GM12874 (cell line): ENCODE results near the gene MCF2L.

ENCODE experiments used
- TF ChIP-seq, protein P1 (sequence below): IDR thresholded peaks from 2 replicates; pipeline ENCODE4 v1.5.1; 2011; ENCODE audit warnings: low read depth, mild to moderate bottlenecking, control low read depth, low read length, moderate library complexity; ENCODE audit not compliant: insufficient read depth

The MCF2L gene

DNA sequence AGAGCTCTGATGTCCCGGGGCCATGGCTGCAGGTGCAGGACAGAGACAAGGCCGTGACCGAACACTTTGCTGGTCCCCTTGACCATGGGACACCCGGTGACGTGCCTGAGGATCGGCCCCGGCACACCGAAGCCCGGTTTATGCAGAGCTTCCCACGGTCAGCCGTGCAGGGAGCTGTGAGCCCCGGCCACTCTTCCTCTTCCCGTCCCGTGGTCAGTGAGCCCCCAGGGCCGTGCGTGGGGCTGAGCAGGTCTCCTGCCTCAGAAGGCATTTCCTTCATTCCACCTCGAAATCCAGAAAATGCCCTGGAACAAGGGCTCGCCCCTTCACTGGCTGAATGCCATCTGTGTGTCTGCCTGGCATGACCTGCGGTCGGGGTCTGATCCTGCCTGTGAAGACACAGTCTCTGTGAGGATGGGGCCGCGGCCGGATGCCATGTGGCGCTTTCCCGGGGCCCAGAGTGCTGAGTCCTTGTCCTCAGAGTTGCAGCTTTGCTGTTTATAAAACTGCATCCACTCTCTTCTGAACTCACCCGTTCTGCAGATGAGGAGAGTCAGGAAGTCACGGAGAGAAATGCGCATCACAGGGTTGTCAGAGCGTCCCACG lies 16.9 kb downstream of the MCF2L start:
- TF ChIP-seq, protein P1, sequence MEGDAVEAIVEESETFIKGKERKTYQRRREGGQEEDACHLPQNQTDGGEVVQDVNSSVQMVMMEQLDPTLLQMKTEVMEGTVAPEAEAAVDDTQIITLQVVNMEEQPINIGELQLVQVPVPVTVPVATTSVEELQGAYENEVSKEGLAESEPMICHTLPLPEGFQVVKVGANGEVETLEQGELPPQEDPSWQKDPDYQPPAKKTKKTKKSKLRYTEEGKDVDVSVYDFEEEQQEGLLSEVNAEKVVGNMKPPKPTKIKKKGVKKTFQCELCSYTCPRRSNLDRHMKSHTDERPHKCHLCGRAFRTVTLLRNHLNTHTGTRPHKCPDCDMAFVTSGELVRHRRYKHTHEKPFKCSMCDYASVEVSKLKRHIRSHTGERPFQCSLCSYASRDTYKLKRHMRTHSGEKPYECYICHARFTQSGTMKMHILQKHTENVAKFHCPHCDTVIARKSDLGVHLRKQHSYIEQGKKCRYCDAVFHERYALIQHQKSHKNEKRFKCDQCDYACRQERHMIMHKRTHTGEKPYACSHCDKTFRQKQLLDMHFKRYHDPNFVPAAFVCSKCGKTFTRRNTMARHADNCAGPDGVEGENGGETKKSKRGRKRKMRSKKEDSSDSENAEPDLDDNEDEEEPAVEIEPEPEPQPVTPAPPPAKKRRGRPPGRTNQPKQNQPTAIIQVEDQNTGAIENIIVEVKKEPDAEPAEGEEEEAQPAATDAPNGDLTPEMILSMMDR: no peak

DNA sequence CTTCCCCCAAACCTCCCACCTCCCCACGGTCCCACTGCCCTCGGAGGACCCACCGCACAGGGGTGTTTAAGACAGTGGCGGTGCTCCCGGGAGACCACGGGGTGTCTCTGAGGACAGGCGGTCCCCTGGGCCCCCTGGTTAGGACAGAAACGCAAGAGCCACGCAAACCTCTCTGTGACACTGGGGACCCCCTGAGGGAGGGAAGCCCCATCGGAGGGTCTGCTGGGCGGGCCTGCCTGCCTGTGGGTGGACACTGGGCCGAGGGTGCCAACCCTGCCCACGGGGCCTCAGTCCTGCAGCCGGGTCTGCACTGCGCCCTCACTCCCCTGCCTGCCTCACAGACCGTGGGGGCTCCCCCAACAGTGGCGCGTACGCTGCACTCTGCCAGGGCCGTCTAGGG lies 17.5 kb downstream of the MCF2L start:
- TF ChIP-seq, protein P1: no peak

DNA sequence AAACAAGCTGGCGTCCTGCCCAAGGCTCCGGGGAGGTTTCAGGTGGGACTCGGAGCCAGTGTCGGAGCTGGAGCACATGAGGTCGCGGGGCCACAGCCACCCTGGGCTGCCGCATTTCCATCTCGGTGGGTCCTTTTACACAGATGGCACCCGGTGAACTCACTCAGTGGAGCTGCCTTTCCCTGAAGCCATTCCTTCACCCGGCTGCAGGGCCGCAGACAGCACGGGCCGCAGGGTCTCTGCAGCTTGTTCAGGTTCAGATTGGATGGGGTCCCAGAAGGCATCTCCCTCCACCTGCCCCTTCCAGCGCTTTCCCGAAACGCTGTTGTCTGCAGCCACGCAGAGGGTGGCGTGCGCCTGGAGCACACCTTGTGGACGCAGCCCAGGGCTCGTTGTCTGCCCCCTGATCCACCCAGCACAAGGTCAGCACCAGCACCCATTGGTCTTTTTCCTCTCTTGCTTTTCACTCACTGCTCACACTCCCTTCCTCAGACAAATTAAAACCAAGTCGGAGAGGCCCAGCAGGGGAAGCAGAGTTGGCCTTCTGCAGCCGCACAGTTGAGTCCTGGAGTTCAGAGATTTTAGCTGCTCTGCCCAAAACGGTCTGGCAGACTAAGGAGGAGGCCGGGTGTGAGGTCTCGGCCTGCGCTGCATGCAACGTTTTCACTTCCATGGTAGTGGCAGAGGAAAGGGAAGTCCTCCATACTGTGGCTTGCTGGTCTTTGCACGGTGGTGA lies 18.1 kb downstream of the MCF2L start:
- TF ChIP-seq, protein P1: no peak

DNA sequence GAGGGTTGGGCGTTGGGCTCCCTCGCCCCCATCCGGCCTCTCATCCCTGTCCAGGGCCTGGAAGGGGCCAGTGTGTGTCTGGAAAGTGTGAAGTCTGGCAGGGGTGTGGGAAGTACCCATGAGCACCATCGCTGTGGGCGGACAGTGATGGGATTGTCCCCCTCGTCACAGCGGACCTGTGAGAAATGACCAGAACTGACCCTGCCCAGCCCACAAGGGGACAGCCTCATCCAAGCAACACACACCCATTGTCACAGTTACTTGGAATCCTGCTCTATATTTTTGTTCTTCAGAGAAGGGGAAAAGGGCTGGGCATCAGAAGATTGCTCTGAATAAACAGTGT lies 18.6 kb downstream of the MCF2L start:
- TF ChIP-seq, protein P1: no peak

DNA sequence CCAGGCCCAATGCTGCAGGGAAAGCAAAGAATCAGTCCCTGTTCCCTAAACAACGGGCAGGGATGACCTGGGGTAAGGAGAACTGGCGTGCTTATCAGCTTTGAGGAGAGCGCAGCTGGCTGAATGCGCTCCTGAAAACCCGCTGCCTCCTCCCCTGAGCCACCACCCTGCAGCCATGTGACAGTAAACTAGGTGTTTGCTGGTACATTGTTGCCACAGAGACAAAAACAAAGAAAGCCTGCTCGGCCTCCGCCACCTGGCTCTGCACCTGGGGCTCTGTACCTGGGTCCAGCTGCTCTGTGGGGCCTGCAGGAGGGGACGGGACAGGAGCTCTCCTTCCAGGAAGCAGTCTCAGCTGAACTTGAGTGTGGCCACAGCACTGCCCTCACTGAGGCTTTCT lies 21.8 kb downstream of the MCF2L start:
- TF ChIP-seq, protein P1: no peak

DNA sequence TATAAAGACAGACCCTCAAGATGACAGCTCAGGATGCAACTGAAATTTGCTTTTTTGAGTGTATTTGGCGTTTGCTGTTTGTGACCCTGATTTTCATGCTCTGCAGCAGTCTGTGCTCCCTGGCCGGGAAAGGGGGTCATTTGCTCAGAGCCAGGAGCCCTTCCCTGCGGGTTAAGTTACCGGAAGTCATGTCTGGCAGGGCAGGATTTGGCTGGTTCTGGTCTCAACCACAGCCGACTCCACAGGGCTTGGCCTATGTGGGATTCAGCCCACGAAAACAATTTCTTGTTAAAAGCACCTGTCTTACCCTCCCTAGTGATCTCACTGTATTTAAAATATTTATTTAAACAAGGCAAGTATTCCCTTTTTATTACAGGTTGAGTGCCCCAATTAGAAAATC lies 22.6 kb downstream of the MCF2L start:
- TF ChIP-seq, protein P1: no peak

DNA sequence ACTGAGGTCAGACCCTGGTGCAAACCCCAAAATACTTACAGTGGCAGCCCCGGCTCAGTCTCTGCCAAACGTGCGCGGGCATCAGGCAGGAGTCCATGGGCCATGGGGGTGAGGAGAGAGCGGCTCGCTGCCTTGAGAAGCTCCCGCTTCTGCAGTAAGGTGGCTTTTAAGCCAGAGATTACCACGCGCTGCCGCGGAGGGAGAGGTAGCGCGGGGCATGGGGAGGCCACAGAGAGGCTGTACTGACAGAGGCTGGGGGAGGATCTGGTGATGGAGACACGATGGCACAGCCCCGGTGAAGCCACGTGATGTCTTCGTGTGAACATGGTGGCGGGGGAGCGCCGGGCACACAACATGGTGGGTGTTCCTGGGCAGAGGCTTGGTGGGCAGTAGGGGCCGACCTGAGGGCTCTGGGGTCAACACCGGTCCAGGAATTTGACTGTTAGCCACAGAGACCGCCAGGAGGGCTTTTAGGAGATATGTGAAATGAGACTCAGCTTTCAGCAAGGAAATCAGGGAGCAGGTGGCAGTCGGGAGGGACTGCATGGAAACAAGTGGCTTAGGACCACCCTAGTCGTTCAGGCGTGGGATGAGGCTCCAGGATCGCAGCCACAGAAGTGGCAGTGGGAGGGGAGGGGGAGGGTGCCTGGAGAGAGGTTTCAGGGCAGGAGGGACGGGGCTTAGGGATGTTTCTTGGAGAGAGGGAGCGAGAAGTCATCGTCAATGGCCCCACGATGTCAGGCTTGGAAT lies 24.1 kb downstream of the MCF2L start:
- TF ChIP-seq, protein P1: no peak
